Measurements from ENCODE around the gene CARD9. TPM values are rescaled to one million over a fixed set of nuclear protein-coding genes. Genes with fewer than 3 reads are reported as not detected.

CARD9 gene
- total and polyA plus RNA-seq, 2 experiments from 2014 or later = 0.11 to 0.60 TPM

- Histone ChIP-seq H3F3A (ENCODE audit: insufficient read depth) (no peaks in the 10 kb centered on the region), H3K9me3 (ENCODE audit: low read depth) (no peaks in the 10 kb centered on the region), H3K36me3 (ENCODE audit: low read depth) (no peaks in the 10 kb centered on the region; the same call in 1 of the 2 replicates), H3K27me3 (replicated peaks; ENCODE audit: insufficient read depth) (no peaks in the 10 kb centered on the region), H3K4me3 (no peak overlapping the region), H2AFZ (no peak overlapping the region), H3K9ac (no peak overlapping the region), H3K4me2 (ENCODE audit: unreplicated experiment) (no peak overlapping the region), H4K20me1 (ENCODE audit: insufficient read depth) (no peaks in the 10 kb centered on the region), H3K27ac (no peak overlapping the region), H3K4me1 (ENCODE audit: insufficient read depth) (no peaks in the 10 kb centered on the region), H3K79me2 (ENCODE audit: insufficient read depth) (peaks cover 32% of the 10 kb centered on the region), H3K9me2 (ENCODE audit: insufficient read depth) (no peaks in the 10 kb centered on the region)
- no peak for TF ChIP-seq EZH2phosphoT487 (IDR thresholded peaks at IDR 0.05; ENCODE audit: insufficient read depth, low read depth)
- WGBS, 2 experiments (ENCODE audit: low coverage in 1 of 2, low lambda C conversion rate in 2 of 2, missing lambda C conversion rate in 2 of 2) = 83 to 94% methylated on average over 20 to 27 of the region's 30 CpGs
- peak; percentile 46 for DNase-seq
- in situ Hi-C loops (cut with MboI) = no loop called here
Observed at GRCh38 chr9:136336156-136336870, 37.2 kb downstream of the CARD9 start.

GRCh38 chr9:136335296-136336155, 37.9 kb downstream of the CARD9 start:
- 89 to 90% methylated on average over 23 to 25 of the region's 26 CpGs for WGBS, 2 experiments (ENCODE audit: low coverage in 1 of 2, low lambda C conversion rate in 2 of 2, missing lambda C conversion rate in 2 of 2)
- no peak overlapping the region for H3K27ac ChIP-seq
- H3K4me2 ChIP-seq (ENCODE audit: unreplicated experiment) = no peak overlapping the region
- in situ Hi-C loops (cut with MboI) = no loop called here
- no peaks in the 10 kb centered on the region for H3K4me1 ChIP-seq (ENCODE audit: insufficient read depth)
- H3K4me3 ChIP-seq = no peak overlapping the region
- no peaks in the 10 kb centered on the region for H3K27me3 ChIP-seq (replicated peaks; ENCODE audit: insufficient read depth)
- TF ChIP-seq EZH2 (IDR thresholded peaks at IDR 0.05; ENCODE audit: insufficient read depth, poor library complexity, severe bottlenecking) = no peak
- TF ChIP-seq EZH2phosphoT487 (IDR thresholded peaks at IDR 0.05; ENCODE audit: insufficient read depth, low read depth) = no peak
- H4K20me1 ChIP-seq (ENCODE audit: insufficient read depth) = no peaks in the 10 kb centered on the region
- no peaks in the 10 kb centered on the region for H3K9me2 ChIP-seq (ENCODE audit: insufficient read depth)
- no peaks in the 10 kb centered on the region; the same call in 1 of the 2 replicates for H3K36me3 ChIP-seq (ENCODE audit: low read depth)
- peaks cover 39% of the 10 kb centered on the region for H3K79me2 ChIP-seq (ENCODE audit: insufficient read depth)
- H3K9me3 ChIP-seq (ENCODE audit: low read depth) = no peaks in the 10 kb centered on the region
- no peaks in the 10 kb centered on the region for H3F3A ChIP-seq (ENCODE audit: insufficient read depth)
- no peak overlapping the region for H3K9ac ChIP-seq
- no peak overlapping the region for H2AFZ ChIP-seq
- DNase-seq = no peak

GRCh38 chr9:136334541-136334940, 38.9 kb downstream of the CARD9 start:
- H4K20me1 ChIP-seq (ENCODE audit: insufficient read depth) = no peaks in the 10 kb centered on the region
- H2AFZ ChIP-seq = no peak overlapping the region
- 94 to 95% methylated on average over 18 to 21 of the region's 21 CpGs for WGBS, 2 experiments (ENCODE audit: low coverage in 1 of 2, low lambda C conversion rate in 2 of 2, missing lambda C conversion rate in 2 of 2)
- no peak overlapping the region for H3K4me2 ChIP-seq (ENCODE audit: unreplicated experiment)
- DNase-seq = no peak
- H3K9me3 ChIP-seq (ENCODE audit: low read depth) = no peaks in the 10 kb centered on the region
- H3K27me3 ChIP-seq (replicated peaks; ENCODE audit: insufficient read depth) = no peaks in the 10 kb centered on the region
- no peak for TF ChIP-seq EZH2 (IDR thresholded peaks at IDR 0.05; ENCODE audit: insufficient read depth, poor library complexity, severe bottlenecking)
- no peak for TF ChIP-seq EZH2phosphoT487 (IDR thresholded peaks at IDR 0.05; ENCODE audit: insufficient read depth, low read depth)
- H3K79me2 ChIP-seq (ENCODE audit: insufficient read depth) = peaks cover 49% of the 10 kb centered on the region
- H3K9me2 ChIP-seq (ENCODE audit: insufficient read depth) = no peaks in the 10 kb centered on the region
- H3K4me1 ChIP-seq (ENCODE audit: insufficient read depth) = no peaks in the 10 kb centered on the region; the same call in 1 of the 2 replicates
- no peaks in the 10 kb centered on the region; the same call in 1 of the 2 replicates for H3K36me3 ChIP-seq (ENCODE audit: low read depth)
- in situ Hi-C loops (cut with MboI) = no loop called here
- H3K27ac ChIP-seq = no peak overlapping the region
- no peak overlapping the region for H3K4me3 ChIP-seq
- H3F3A ChIP-seq (ENCODE audit: insufficient read depth) = no peaks in the 10 kb centered on the region
- H3K9ac ChIP-seq = no peak overlapping the region

- Histone ChIP-seq H3K36me3 (ENCODE audit: low read depth) (no peaks in the 10 kb centered on the region), H3K79me2 (ENCODE audit: insufficient read depth) (peaks cover 60% of the 10 kb centered on the region), H3K4me3 (no peak overlapping the region), H3K9me2 (ENCODE audit: insufficient read depth) (no peaks in the 10 kb centered on the region), H2AFZ (no peak overlapping the region), H3K9ac (no peak overlapping the region), H3K4me1 (ENCODE audit: insufficient read depth) (peaks cover 7% of the 10 kb centered on the region; the same call in 1 of the 2 replicates), H3F3A (ENCODE audit: insufficient read depth) (no peaks in the 10 kb centered on the region), H3K4me2 (ENCODE audit: unreplicated experiment) (no peak overlapping the region), H3K27ac (no peak overlapping the region), H3K9me3 (ENCODE audit: low read depth) (no peaks in the 10 kb centered on the region), H4K20me1 (ENCODE audit: insufficient read depth) (no peaks in the 10 kb centered on the region), H3K27me3 (replicated peaks; ENCODE audit: insufficient read depth) (no peaks in the 10 kb centered on the region)
- in situ Hi-C loops (cut with MboI) = no loop called here
- 92 to 94% methylated on average over 11 to 17 of the region's 17 CpGs for WGBS, 2 experiments (ENCODE audit: low coverage in 1 of 2, low lambda C conversion rate in 2 of 2, missing lambda C conversion rate in 2 of 2)
- DNase-seq = no peak
- no peak for TF ChIP-seq EZH2 (IDR thresholded peaks at IDR 0.05; ENCODE audit: insufficient read depth, poor library complexity, severe bottlenecking)
Observed at GRCh38 chr9:136333486-136333885, 40.0 kb downstream of the CARD9 start.
